GM18507 (cell line): Measurements from ENCODE around the gene GNB1L.
"Not testable (repeated sequence)": the region's sequence is repeated elsewhere in the genome, so short reads cannot be mapped to it uniquely, and the experiment has no call there.

Experiments used
- DNase-seq: peaks from one replicate; pipeline ENCODE4 v3.0.0; 2011; ENCODE audit warnings: low read depth; ENCODE audit not compliant: insufficient read length; ENCODE audit errors: extremely low spot score
- FAIRE-seq: peaks from 2 replicates; lab custom pipeline; 2011; peaks lifted over from hg19 to GRCh38; lab: Jason Lieb, UNC

GNB1L gene

GRCh38 chr22:19848298-19849224, 6.1 kb downstream of the GNB1L start:
- no peak for DNase-seq
- no peak for FAIRE-seq

DNA sequence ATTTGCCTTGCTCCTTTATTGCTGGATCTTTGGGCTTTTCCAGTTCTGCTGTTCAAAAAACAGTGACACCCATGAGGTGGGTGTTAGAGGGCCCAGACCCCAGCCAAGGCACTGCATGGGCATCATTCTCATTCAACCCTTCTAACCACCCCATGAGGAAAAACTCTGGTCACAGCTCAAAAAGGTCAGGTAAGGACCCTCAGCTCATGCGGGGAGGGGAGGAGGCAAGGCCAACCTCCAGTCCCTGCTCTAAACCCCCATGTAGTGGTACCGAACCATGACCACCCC, 7.4 kb downstream of the GNB1L start:
- no peak for FAIRE-seq
- DNase-seq, result no peak

GRCh38 chr22:19846620-19847344, 7.9 kb downstream of the GNB1L start:
- DNase-seq (no peak), FAIRE-seq (no peak)

DNA sequence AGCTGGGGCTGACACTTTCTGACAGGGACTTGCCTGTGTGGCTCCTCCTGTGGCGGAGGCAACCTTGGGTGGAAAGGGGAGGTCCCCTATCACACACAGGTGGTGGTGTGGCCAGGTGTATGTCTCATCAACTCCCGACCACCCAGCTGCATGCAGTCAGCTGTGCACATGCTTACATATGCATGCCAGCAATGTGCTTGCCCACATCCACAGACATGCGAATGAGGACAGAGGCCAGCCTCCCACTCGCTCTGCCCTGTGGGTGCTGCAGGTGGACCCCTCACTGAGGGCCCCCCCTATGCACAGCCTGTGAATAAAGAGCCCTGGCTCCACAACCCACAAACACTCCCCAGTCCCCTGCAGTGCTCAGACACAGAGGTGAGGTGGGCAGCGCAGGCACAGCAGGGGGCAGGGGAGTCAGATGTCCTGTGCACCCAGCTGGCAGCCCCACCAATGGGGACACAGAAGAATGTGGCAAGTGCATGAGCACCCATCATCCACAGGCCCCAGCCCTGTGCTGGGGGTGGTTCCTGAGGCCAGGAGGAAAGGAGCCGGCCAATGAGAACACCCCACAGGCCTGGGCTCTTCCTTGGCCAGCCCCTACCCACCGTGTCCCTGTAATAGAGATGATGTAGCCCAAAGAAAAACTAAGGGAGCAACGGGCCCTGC, 9.5 kb downstream of the GNB1L start:
- no peak for FAIRE-seq
- DNase-seq, result no peak

DNA sequence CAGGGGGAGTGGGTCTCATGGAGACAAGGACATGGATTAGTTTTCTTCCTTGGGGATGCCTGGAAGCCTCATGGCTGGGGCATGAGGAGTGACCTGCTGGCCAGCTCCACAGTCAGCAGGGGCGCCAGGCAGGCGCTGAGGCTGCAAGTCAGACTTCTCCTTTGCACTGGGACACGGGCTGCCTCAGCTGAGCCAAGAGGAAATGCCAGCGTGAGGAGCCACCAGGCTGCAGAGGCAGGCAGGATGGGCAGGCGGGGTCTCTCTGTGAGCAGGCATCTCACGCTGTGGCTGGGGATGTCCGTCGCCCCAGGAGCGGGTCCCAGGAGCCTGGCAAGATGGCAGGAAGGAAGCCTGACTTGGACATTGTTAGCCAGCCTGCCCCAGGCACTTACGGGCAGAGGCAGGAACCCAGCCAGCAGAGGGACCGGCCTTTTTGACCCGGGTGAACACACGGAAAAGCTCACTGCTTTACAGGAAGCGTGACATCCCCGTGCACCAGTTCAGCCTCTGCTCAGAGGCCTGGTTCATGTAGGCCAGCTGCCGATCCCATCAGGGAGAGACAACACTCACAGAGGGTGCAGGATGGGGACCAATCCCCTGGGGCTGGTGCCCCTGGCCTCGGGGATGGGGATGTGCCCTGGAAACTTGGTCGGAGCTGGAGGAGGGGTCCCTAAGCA, 10.2 kb downstream of the GNB1L start:
- FAIRE-seq (no peak), DNase-seq (no peak)

GRCh38 chr22:19843857-19844376, 10.8 kb downstream of the GNB1L start:
- FAIRE-seq (no peak), DNase-seq (no peak)

DNA sequence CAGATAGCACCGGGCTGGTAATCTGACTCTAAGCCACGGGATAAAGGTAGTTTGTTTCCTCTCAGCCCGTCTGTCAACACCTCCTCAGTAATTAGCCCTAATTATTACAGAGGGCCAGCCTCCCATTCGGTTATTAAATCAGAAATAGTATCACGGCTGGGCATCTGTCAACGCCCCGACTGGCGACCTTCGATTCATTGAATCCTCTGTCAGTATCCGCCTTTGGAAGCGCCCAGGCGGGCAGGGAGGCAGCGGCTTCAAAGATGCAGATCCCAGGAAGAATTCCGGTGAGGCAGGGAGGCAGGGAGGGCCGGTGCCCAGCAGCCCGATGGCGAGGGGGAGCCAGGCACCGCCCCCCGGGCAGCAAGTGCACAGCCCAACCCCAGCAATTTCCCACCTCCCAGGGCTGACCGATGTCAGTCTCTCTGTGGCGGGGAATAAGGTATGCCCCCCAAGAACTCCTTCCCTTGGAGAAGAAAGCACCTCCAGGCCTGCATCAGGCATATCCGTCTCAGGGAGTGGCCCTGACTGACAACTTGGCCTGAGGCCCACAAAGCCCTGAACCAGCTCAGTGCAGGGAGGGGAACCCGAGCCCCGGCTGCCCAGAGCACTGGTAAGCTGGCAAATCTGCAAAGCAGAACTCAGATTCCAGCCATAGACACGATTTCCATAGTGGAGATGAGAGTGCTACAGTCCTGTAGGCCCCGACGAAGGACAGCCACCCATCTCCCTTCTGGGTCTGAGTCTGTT, 11.4 kb downstream of the GNB1L start:
- DNase-seq (no peak), FAIRE-seq (no peak)

DNA sequence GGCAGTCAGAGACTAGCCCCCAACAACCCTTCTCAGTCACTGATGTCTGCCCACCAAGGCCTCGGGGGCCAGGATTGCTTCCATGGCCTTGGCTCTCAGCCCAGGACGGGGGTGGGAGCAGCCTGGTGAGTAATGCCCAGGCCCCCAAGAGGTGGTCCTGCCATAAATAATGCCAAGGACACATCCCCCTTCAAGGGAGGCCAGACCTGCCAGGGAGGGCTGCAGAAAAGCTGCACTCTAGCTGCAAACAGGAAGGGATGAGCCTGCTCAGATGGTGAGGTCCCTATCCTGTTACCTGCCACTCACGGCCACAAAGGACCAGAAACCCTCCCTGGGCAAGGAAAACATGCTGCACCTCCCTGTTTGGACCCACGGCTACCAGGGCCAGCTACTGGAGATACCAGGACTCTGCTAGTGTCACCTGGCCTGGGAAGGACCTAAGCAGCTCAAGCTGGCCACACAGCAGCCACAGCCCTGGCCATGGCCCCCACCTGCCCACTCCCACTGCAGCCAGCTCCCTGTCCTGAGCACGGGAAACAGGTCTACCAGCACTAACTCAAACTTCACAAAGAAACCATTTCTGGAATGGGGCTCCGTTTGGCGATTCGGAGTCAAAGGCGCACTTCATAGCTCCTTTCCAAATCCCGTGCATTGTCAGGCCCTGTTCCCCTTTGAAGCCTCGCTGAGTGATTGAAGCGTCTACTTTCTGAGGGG, 12.1 kb downstream of the GNB1L start:
- DNase-seq, result no peak
- FAIRE-seq, result no peak

DNA sequence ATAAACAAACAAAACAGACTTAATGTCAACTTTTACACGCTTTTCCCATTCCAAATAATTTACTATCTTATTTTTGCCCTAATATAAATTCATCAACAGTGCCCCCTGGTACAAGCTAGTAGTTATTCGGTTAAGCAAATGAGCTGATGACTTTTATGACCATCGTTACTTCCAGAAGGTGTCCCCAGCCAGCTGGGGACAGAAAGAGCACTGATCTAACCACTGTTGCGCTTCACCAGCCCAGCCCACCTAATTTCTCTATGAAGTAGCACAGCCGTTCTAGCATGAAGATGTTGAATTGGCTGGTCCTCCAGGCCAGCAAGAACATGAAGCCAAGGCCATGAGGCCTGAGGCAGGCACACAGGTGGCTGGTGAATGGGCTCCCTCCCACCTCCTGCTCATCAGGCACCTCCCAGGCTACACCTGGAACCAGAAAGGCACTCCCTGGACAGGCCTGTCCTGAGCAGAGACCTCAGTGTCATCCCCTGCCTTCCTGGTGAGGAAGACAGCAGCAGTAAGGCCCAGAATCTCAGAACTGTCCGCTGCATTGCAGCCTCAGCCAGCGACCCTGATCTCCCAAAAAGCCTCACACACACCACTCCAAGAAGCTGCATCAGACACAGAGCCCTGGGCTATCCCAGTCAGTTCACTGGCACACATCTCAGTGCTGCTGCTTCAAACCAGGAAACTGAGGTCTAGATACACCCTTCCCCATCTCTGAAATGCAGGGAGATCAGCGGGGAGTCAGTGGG, 12.9 kb downstream of the GNB1L start:
- no peak for FAIRE-seq
- DNase-seq, result no peak

DNA sequence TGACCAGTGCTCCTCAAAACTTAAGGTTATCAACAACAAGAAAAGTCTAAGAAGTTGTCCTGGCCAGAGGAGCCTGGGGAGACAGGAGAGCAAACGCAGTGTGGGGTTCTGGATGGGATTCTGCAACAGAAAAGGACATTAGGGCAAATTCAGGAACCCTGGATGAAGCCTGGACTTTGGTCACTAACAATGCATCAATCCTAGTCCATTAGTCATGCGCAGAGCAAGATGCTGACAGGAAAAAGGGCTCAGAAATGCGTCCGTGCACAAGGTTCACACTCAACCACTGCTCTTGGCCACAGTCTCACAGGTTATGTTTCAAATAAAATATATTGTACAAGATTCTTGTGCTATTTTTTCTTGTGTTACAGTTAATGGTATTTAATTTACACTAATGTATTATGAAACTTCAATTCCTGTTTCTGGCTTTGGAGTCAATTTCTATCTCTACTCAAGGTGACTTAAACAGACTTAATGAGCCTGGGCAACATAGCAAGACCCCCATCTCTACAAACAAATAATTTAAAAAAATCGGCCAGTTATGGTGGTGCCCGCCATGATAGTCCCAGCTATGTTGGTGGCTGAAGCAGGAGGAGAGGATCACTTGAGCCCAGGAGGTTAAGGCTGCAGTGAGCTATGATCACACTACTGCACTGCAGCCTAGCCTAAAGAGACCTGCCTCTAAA, 13.6 kb downstream of the GNB1L start:
- no peak for FAIRE-seq
- DNase-seq, result no peak

GRCh38 chr22:19840059-19840458, 14.6 kb downstream of the GNB1L start:
- FAIRE-seq (no peak), DNase-seq (no peak)

DNA sequence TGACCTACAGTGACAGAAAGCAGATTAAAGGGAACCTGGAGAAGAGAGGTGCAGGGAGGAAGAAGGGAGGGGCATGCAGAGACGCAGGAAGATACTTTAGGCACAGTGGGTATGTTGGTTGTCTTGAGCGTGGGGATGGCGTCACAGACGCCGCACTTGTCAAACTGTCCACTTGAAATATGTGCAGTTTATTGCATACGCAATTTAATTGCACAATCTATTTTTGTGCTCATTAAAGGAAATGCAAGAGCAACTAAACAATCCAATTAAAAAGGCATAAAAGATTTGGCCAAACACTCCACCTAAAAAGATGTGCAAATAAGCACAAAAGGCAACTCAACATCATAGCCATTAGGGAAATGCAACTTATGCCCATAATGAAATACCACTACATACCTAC, 16.8 kb downstream of the GNB1L start:
- DNase-seq (no peak), FAIRE-seq (no peak)

DNA sequence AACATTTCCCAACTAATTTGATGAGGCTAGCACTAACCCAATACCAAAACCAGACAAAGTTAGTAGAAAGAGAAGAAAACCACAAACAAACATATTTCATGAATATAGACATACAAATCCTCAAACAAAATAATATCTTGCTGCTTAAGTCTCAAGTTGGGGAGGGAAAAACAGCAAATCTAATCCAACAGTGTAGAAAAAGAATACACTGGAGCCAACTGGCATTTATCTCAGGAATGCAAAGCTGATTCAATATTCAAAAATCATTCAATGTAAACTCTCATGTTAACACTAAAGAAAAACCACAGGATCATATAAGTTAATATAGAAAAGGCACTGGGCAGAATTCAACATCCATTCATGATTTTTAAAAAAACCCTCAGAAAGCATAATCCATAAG, 18.2 kb downstream of the GNB1L start:
- FAIRE-seq (peak; percentile 5), DNase-seq (no peak)

DNA sequence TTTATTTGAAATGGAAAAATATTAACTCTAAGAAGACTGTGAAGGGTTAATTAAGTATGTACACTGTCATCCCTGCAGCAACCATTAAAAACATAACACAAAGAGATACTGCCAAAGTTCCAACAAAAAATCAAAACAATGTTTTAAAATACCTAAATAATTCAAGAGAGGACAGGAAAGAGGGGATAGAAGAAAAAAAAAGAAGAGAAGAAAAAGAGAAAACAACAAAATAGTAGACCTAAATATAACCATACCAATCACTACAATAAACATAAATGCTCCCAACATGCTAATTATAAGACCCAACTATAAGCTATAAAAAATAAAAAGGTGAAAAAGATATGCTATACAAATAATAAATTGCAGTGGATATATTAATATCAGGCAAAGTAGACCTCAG, 20.1 kb downstream of the GNB1L start:
- DNase-seq (no peak), FAIRE-seq (no peak)

DNA sequence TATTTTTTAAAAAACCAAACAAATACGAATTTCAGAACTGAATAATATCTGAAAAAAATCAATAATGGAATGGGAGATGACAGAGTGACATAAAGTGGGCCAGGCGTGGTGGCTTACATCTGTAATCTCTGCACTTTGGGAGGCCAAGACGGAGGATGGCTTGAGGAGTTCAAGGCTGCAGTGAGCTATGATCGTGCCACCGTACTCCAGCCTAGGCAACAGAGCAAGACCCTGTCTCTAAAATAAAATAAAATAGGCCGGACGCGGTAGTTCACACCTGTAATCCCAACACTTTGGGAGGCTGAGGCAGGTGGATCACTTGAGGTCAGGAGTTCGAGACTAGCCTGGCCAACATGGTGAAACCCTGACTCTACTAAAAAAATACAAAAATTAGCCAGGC, 21.3 kb downstream of the GNB1L start:
- FAIRE-seq, DNase-seq: not testable (repeated sequence)

- FAIRE-seq (no peak), DNase-seq (no peak)
These were observed 22.1 kb downstream of the GNB1L start for GRCh38 chr22:19832476-19833108.

DNA sequence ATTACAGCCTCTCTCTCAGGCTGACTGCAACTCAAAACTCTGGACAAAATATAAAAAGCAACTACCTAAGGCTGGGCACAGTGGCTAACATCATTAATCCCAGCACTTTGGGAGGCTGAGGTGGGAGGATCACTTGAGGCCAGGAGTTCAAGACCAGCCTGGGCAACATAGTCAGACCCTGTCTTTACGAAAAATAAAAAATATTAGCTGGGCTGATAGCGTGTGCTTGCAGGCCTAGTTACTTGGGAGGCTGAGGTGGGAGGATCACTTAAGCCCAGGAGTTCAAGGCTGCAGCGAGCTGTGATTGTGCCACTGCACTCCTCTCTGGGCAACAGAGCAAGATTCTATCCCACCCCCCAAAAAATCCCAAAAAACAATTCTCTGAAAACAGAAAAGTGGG, 22.7 kb downstream of the GNB1L start:
- FAIRE-seq, DNase-seq: not testable (repeated sequence)
